Subcutaneous adipose tissue (tissue), 4 donors: ENCODE data around the gene ZCRB1. TPM values are rescaled to one million over a fixed set of nuclear protein-coding genes. Genes with fewer than 3 reads are reported as not detected.

Experiments used
- CTCF ChIP-seq: fragments of 450-650 bp; IDR thresholded peaks from one replicate; pipeline ENCODE4 v1.5.1; 2016; ENCODE audit warnings: low read depth, mild to moderate bottlenecking, control low read depth, antibody characterized with exemption, moderate library complexity
- total RNA-seq, 4 donors: library from RNA; depleted of rRNA; stranded (reverse); fragments of >200 nt; gene quantifications; one replicate each; pipeline ENCODE4 v1.1.0, GENCODE V29; 2016

The ZCRB1 gene
- 10 to 100 TPM; 30.4 to 57.2 (median 36.0) TPM for total RNA-seq

- no peak for TF ChIP-seq CTCF
Measured at GRCh38 chr12:42325653-42326474, at the start of gene ZCRB1, which contains the start of gene PPHLN1. ZCRB1 (minus strand) TSS chr12:42326094; CDS start chr12:42324102, 1,992 bp downstream. PPHLN1 (plus strand) TSS chr12:42326167; CDS start chr12:42335903, 9,736 bp downstream.

GRCh38 chr12:42373669-42374068, 47.8 kb upstream of the ZCRB1 start:
- no peak for TF ChIP-seq CTCF

GRCh38 chr12:42372154-42372791, 46.4 kb upstream of the ZCRB1 start:
- no peak for TF ChIP-seq CTCF

- no peak for TF ChIP-seq CTCF
Measured at GRCh38 chr12:42370013-42370412, 44.1 kb upstream of the ZCRB1 start.

GRCh38 chr12:42365486-42365885, 39.6 kb upstream of the ZCRB1 start:
- no peak for TF ChIP-seq CTCF

GRCh38 chr12:42364692-42365091, 38.8 kb upstream of the ZCRB1 start:
- no peak for TF ChIP-seq CTCF

- TF ChIP-seq CTCF = no peak
Measured at GRCh38 chr12:42362647-42363260, 36.9 kb upstream of the ZCRB1 start.
